ENCODE results near the gene WFS1. TPM values are rescaled to one million over a fixed set of nuclear protein-coding genes. Genes with fewer than 3 reads are reported as not detected.
A peak's percentile ranks its signal among the peaks of the same experiment; 100 is the strongest.

Gene WFS1
- total RNA-seq, 1 donor: 17.0 TPM

- H3K4me3 ChIP-seq (ENCODE audit: insufficient read depth, low read length): no peak overlapping the region
- DNase-seq (ENCODE audit: insufficient read length, low spot score, missing footprints): peak; percentile 15
- H3K9me3 ChIP-seq (ENCODE audit: low read depth, low read length): no peaks in the 10 kb centered on the region
- H3K27ac ChIP-seq (ENCODE audit: low read depth, low read length): no peak overlapping the region
- H3K4me2 ChIP-seq (ENCODE audit: insufficient read depth, low read length): no peak overlapping the region
- no peak for TF ChIP-seq CTCF (IDR thresholded peaks at IDR 0.05; ENCODE audit: extremely low read depth, low read depth, low read length)
- H3K79me2 ChIP-seq (ENCODE audit: insufficient read depth, low read length): no peaks in the 10 kb centered on the region
- no peak overlapping the region for H2AFZ ChIP-seq (ENCODE audit: low read length)
- H3K4me1 ChIP-seq (ENCODE audit: insufficient read depth, low read length): no peaks in the 10 kb centered on the region
- H4K20me1 ChIP-seq (ENCODE audit: insufficient read depth, low read length): no peaks in the 10 kb centered on the region
- no peaks in the 10 kb centered on the region for H3K36me3 ChIP-seq (ENCODE audit: insufficient read depth, low read length)
- peaks cover 20% of the 10 kb centered on the region for H3K27me3 ChIP-seq (ENCODE audit: insufficient read depth, low read length)
Observed at GRCh38 chr4:6262847-6263487, 6.7 kb upstream of the WFS1 start.

DNA sequence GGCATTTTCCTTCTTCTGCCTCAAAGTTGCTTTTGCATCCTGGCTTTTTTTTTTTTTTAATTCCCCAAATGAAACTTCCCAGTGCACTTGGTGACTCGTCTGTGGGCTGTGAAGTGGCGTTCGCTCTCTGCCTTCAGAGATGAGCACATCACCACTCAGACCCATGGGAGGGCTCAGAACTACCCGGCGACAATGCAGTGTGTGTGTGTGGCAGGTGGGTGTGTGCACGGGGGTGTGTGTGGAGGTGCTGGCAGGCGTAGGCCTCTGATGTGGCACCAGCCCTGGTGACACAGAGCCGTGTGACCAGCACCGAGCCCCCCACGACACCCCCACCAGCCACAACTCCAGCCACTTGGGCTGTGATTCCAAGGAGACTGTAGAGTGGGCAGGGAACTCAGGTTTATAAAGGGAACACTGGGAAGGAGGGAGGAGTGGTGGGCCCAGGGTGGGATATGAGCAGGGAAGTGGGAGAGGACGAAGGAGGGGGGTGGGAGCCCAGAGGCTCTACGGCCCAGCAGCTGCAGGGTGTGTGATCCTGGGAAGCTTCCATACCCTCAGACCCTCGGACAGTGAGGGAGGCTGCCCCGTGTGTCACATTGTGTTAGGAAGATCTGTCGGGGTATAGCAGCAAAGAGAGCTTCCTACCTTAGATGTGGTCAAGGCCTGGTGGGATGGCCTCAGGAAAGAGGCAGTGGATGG is 6.0 kb upstream of the WFS1 start:
- H3K79me2 ChIP-seq (ENCODE audit: insufficient read depth, low read length): no peaks in the 10 kb centered on the region
- H3K36me3 ChIP-seq (ENCODE audit: insufficient read depth, low read length): no peaks in the 10 kb centered on the region
- no peaks in the 10 kb centered on the region for H4K20me1 ChIP-seq (ENCODE audit: insufficient read depth, low read length)
- H3K9me3 ChIP-seq (ENCODE audit: low read depth, low read length): no peaks in the 10 kb centered on the region
- no peaks in the 10 kb centered on the region for H3K4me1 ChIP-seq (ENCODE audit: insufficient read depth, low read length)
- H2AFZ ChIP-seq (ENCODE audit: low read length): no peak overlapping the region
- H3K4me3 ChIP-seq (ENCODE audit: insufficient read depth, low read length): no peak overlapping the region
- DNase-seq (ENCODE audit: insufficient read length, low spot score, missing footprints): peak; percentile 42
- TF ChIP-seq CTCF (IDR thresholded peaks at IDR 0.05; ENCODE audit: extremely low read depth, low read depth, low read length): no peak
- no peak overlapping the region for H3K27ac ChIP-seq (ENCODE audit: low read depth, low read length)
- H3K27me3 ChIP-seq (ENCODE audit: insufficient read depth, low read length): peaks cover 21% of the 10 kb centered on the region
- H3K4me2 ChIP-seq (ENCODE audit: insufficient read depth, low read length): no peak overlapping the region

DNA sequence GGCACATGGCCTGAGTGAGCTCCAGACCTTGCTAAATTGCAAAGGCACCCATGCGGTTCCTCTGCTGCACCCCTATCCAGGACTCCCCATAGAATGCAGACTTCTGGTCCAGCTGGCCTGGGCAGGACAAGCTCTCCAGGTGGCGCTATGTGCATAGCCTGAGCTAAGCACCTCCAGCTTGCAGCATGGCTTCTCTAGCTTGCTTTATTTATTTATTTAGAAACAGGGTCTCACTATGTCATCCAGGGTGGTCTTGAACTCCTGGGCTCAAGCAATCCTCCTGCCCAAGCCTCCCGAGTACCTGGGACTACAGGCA is 5.5 kb upstream of the WFS1 start:
- Histone ChIP-seq H3K9me3 (ENCODE audit: low read depth, low read length) (no peaks in the 10 kb centered on the region), H3K4me2 (ENCODE audit: insufficient read depth, low read length) (no peak overlapping the region), H3K27me3 (ENCODE audit: insufficient read depth, low read length) (peaks cover 21% of the 10 kb centered on the region), H3K79me2 (ENCODE audit: insufficient read depth, low read length) (no peaks in the 10 kb centered on the region), H3K36me3 (ENCODE audit: insufficient read depth, low read length) (no peaks in the 10 kb centered on the region), H2AFZ (ENCODE audit: low read length) (no peak overlapping the region), H3K27ac (ENCODE audit: low read depth, low read length) (no peak overlapping the region), H3K4me1 (ENCODE audit: insufficient read depth, low read length) (peaks cover 4% of the 10 kb centered on the region), H3K4me3 (ENCODE audit: insufficient read depth, low read length) (no peak overlapping the region), H4K20me1 (ENCODE audit: insufficient read depth, low read length) (no peaks in the 10 kb centered on the region)
- peak; percentile 69 for TF ChIP-seq CTCF (IDR thresholded peaks at IDR 0.05; ENCODE audit: extremely low read depth, low read depth, low read length)
- DNase-seq (ENCODE audit: insufficient read length, low spot score, missing footprints): peak; percentile 90

DNA sequence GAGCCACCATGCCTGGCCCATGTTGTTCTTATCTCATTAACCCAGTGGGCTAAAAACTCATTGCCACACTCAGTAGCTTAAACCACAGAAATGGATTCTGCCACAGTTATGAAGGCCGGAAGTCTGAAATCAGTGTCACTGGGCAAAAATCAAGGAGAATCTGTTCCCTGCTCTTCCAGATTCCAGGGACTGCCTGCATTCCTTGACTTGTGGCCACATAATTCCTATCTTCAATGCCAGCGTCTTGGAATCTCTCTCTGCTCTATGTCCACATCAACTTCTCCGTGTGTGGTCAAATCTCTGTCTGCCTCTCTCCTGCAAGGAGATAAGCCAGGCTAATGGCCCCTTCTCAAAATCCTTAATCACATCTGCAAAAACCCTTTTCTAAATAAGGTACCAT is 4.1 kb upstream of the WFS1 start:
- no peaks in the 10 kb centered on the region for H4K20me1 ChIP-seq (ENCODE audit: insufficient read depth, low read length)
- no peak overlapping the region for H3K27ac ChIP-seq (ENCODE audit: low read depth, low read length)
- H3K4me2 ChIP-seq (ENCODE audit: insufficient read depth, low read length): no peak overlapping the region
- H3K4me1 ChIP-seq (ENCODE audit: insufficient read depth, low read length): peaks cover 8% of the 10 kb centered on the region
- no peak overlapping the region for H3K4me3 ChIP-seq (ENCODE audit: insufficient read depth, low read length)
- H2AFZ ChIP-seq (ENCODE audit: low read length): no peak overlapping the region
- TF ChIP-seq CTCF (IDR thresholded peaks at IDR 0.05; ENCODE audit: extremely low read depth, low read depth, low read length): no peak
- H3K9me3 ChIP-seq (ENCODE audit: low read depth, low read length): no peaks in the 10 kb centered on the region
- H3K79me2 ChIP-seq (ENCODE audit: insufficient read depth, low read length): no peaks in the 10 kb centered on the region
- H3K36me3 ChIP-seq (ENCODE audit: insufficient read depth, low read length): no peaks in the 10 kb centered on the region
- peaks cover 16% of the 10 kb centered on the region for H3K27me3 ChIP-seq (ENCODE audit: insufficient read depth, low read length)
- no peak for DNase-seq (ENCODE audit: insufficient read length, low spot score, missing footprints)

Data from osteoblast (primary cell).